GM21526 (cell line): ENCODE data around the gene RNF220.

Source experiments
- ATAC-seq: cut with Tn5 transposase; IDR thresholded peaks from one replicate; pipeline ENCODE4 v1.9.1; 2021; ENCODE audit warnings: moderate library complexity; ENCODE audit not compliant: unreplicated experiment, low FRiP score

Gene RNF220

GRCh38 chr1:44405031-44405797 lies at the start of gene RNF220:
Gene RNF220 (plus strand): TSS chr1:44405255.
- no peak for ATAC-seq

- ATAC-seq: no peak
These were observed 49.3 kb upstream of the RNF220 start for GRCh38 chr1:44355582-44356305.

- no peak for ATAC-seq
These were observed 47.3 kb upstream of the RNF220 start for GRCh38 chr1:44357710-44358109.

GRCh38 chr1:44359234-44359935 lies 45.7 kb upstream of the RNF220 start:
- ATAC-seq: no peak

- no peak for ATAC-seq
These were observed 43.6 kb upstream of the RNF220 start for GRCh38 chr1:44361478-44361877.

GRCh38 chr1:44366371-44366975 lies 38.6 kb upstream of the RNF220 start:
- no peak for ATAC-seq

GRCh38 chr1:44367944-44368343 lies 37.1 kb upstream of the RNF220 start:
- ATAC-seq: no peak

GRCh38 chr1:44368471-44369151 lies 36.4 kb upstream of the RNF220 start:
- ATAC-seq: no peak

GRCh38 chr1:44371206-44371605 lies 33.8 kb upstream of the RNF220 start:
- ATAC-seq: no peak

GRCh38 chr1:44375547-44375946 lies 29.5 kb upstream of the RNF220 start:
- no peak for ATAC-seq

- no peak for ATAC-seq
These were observed 26.9 kb upstream of the RNF220 start for GRCh38 chr1:44377925-44378784.

GRCh38 chr1:44380666-44381177 lies 24.3 kb upstream of the RNF220 start:
- ATAC-seq: no peak

- ATAC-seq: no peak
These were observed 16.5 kb upstream of the RNF220 start for GRCh38 chr1:44388551-44388950.

GRCh38 chr1:44389437-44389836 lies 15.6 kb upstream of the RNF220 start:
- ATAC-seq: no peak

GRCh38 chr1:44390277-44390676 lies 14.8 kb upstream of the RNF220 start:
- no peak for ATAC-seq

- ATAC-seq: no peak
These were observed 3.5 kb upstream of the RNF220 start for GRCh38 chr1:44401256-44402228.

GRCh38 chr1:44405798-44406736 lies 1.0 kb downstream of the RNF220 start:
- ATAC-seq: no peak
